Kidney epithelial cell (primary cell): ENCODE results near the gene BHLHE23. TPM values are rescaled to one million over a fixed set of nuclear protein-coding genes. Genes with fewer than 3 reads are reported as not detected.

Experiments used
- DNase-seq: peaks from one replicate; pipeline ENCODE4 v3.0.0-alpha.2; 2010; ENCODE audit warnings: low read depth
- H3K27me3 ChIP-seq: 2 replicates; pipeline ENCODE4 v1.6.0; 2011; ENCODE audit warnings: low read length; ENCODE audit not compliant: control insufficient read depth, insufficient read depth
- H3K36me3 ChIP-seq: 2 replicates; pipeline ENCODE4 v1.5.1; 2011; ENCODE audit warnings: low read length; ENCODE audit not compliant: control insufficient read depth, insufficient read depth
- H3K4me3 ChIP-seq: 2 replicates; pipeline ENCODE4 v1.5.1; 2011; ENCODE audit warnings: low read depth, mild to moderate bottlenecking, control low read depth, low read length
- total RNA-seq: library from RNA; depleted of rRNA; stranded (reverse); fragments of >200 nt; gene quantifications from 2 replicates; pipeline ENCODE4 v1.2.3, GENCODE V29; 2015
- TF ChIP-seq, protein P1 (sequence below): IDR thresholded peaks from 2 replicates; pipeline ENCODE4 v1.5.1; 2011; ENCODE audit warnings: mild to moderate bottlenecking, moderate library complexity, low read length, control low read depth, inconsistent platforms; ENCODE audit not compliant: insufficient read depth, poor library complexity, severe bottlenecking

The BHLHE23 gene
- not detected in 2 replicates for total RNA-seq

DNA sequence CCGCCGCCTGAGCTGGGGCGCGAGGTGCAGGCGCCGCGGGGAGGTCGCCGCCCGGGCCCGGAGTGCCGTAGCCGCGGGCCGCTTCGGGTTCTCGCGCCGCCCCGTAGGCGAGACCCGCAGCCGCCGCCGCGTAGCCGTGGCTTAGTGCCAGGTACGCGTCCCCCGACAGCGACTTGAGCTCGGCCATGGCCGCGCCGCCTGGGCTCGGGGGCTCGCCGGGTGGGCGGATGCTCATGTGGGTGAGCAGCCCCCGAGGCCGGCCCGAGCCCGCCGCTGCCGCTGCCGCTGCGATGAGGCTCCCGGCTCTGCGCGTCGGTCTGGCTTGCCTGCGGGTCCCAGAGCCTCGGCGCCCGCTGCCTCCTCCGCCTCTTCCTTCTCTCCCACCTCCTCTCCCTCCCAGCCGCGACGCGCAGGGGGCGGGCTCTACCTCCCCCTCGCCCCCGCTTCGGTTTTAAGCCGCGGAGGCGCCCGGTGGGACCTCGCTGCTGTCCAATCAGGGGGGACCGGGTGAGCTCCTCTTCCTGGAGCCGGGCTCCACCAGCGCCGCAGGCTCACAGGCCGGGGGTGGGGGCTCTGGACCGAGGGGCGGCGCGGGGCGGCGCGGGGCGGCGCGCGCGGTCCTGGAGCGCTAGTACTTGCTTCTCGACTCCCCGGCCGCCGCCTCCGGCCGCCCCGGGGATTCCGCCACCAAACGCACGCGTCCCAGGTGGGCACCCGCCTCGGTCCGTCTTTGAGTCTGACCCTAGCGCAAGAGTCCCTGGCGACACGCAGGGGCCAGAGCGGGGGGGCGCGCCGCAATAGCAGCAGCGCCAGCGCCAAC, at the start of gene BHLHE23:
BHLHE23 (minus strand) TSS at position 425 of the 820 bp plus-strand sequence; CDS start at position 235, 190 bp downstream.
- TF ChIP-seq, protein P1, sequence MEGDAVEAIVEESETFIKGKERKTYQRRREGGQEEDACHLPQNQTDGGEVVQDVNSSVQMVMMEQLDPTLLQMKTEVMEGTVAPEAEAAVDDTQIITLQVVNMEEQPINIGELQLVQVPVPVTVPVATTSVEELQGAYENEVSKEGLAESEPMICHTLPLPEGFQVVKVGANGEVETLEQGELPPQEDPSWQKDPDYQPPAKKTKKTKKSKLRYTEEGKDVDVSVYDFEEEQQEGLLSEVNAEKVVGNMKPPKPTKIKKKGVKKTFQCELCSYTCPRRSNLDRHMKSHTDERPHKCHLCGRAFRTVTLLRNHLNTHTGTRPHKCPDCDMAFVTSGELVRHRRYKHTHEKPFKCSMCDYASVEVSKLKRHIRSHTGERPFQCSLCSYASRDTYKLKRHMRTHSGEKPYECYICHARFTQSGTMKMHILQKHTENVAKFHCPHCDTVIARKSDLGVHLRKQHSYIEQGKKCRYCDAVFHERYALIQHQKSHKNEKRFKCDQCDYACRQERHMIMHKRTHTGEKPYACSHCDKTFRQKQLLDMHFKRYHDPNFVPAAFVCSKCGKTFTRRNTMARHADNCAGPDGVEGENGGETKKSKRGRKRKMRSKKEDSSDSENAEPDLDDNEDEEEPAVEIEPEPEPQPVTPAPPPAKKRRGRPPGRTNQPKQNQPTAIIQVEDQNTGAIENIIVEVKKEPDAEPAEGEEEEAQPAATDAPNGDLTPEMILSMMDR, result no peak
- Histone ChIP-seq H3K4me3 (no peak within 1 kb of the TSS), H3K27me3 (peaks cover 88% of the 10 kb centered on the region), H3K36me3 (no peaks in the 10 kb centered on the region)
- DNase-seq, result no peak

DNA sequence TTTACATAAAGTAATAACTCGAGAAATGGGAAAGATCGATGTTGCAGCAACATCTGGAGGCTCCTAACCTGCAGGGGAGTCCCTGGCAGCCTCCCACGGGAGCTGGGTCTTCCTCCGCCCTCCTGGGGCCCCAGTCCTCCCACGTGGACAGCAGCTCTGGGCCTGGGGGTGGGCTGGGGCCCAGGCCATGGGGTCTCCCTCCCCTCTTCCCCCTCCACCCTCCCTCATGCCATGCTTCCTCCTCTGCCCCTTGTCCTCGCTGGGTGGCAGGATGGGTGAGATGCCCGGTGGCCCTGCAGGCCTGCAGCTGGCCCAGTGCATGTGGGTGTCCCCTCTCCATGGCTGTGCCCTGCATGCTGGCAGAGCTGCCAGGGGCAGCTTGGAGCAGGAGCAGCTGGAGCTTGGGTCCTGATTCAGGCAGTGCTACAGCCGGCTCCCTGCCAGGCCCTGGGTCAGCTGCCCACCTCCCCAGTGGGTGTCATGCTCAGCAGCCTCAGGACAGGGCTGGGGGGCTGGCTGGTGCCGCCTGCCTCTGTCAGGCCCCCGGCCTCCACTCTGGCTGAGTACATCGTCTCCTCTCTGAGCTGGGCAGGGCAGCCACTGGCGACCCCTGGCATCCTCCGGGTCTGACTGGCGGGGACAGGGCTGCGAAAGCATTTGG, 48.9 kb upstream of the BHLHE23 start:
- H3K36me3 ChIP-seq, result no peaks in the 10 kb centered on the region
- DNase-seq, result no peak
- peaks cover 33% of the 10 kb centered on the region for H3K27me3 ChIP-seq
- no peak overlapping the region for H3K4me3 ChIP-seq
- TF ChIP-seq, protein P1, result no peak

DNA sequence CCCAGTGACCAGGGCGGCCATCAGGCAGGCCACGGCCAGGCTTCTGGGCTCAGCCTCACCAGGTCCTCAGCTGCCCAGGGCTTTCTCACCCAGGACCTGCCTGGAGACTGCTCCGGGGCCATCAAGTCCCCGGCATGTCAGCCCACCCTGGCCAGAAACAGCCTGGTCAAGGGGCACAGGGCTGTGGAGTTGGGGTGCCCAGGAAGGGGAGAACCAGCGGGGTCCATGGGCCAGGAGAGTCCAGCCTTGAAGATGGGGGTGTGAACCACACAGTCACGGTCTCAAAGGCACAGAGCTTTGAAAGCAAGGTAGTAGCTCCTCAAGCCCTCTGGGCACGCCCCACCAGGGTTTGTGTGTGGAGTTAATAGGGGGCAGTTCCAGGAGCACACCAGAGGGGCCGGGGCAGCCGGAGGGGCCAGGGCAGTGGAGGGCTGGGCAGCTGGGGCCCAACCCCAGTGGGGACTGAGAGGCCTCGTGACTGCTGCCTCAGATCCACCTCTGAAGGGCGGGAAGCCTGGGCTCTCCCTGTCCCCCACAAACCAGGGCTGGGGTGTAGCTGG, 48.0 kb upstream of the BHLHE23 start:
- TF ChIP-seq, protein P1, result no peak
- no peak for DNase-seq

DNA sequence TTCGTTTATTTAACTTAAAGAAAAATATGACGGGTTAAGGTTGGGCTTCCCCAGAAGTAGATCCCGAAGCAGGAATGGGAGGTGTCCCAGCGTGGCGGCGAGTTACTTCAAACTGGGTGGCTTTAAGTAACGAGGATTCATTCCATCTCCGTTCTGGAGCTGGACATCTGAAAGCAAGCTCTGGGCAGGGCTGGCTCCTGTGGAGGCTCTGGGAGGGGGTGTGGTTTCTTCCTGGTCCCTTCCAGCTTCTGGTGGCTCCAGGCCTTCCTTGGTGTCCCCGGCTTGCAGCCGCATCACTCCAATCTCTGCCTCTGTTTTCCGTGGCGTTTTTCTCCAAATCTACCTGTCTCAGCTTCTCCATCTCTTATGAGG, 47.3 kb upstream of the BHLHE23 start:
- no peak for DNase-seq
- Histone ChIP-seq H3K36me3 (no peaks in the 10 kb centered on the region), H3K27me3 (peaks cover 33% of the 10 kb centered on the region), H3K4me3 (no peak overlapping the region)
- TF ChIP-seq, protein P1, result no peak

More for the DNA sequence above, 48.0 kb upstream of the BHLHE23 start:
- Histone ChIP-seq H3K27me3 (peaks cover 33% of the 10 kb centered on the region), H3K4me3 (no peak overlapping the region), H3K36me3 (no peaks in the 10 kb centered on the region)

DNA sequence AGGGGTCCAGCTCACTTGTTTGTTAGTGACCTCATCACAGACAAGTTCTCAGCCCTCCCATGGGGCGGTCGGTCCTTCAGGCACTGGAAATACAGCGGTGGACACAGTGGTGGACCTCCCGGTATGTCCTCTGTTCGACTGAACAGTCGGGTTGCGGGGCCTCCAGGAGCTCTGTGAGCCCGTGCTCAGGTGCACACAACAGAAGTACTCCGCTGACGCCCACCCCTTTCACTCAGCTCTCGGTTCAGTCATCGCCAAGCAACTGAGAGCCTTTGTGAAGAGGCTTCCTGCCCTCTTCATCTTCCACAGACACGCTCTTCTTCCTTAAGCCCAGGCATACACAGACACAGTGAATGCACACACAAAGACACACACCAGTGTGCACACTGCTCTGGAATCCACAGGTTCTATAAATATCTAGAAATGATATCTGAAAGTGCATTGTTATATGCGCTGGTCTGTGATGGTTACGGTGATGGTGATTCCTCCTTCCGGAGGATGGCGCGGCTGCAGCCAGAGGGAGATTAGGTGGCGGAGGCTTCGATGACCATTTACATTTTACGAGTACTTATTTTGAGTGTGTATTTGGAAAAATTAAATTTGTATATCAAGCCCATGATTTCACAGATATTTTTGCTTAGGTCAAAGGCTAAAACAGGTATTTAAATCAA, 46.8 kb upstream of the BHLHE23 start:
- H3K27me3 ChIP-seq, result peaks cover 28% of the 10 kb centered on the region
- TF ChIP-seq, protein P1, result no peak
- no peak overlapping the region for H3K4me3 ChIP-seq
- H3K36me3 ChIP-seq, result no peaks in the 10 kb centered on the region
- no peak for DNase-seq
